OCI-LY1 (cell line): ENCODE data around the gene SV2C.

ENCODE experiments used
- H2AFZ ChIP-seq: fragments of 200-600 bp; sonication (generic), shearing (Covaris generic); 2 replicates; pipeline ENCODE4 v1.6.0; 2014; ENCODE audit warnings: antibody characterized with exemption, mild to moderate bottlenecking, low read length
- H3F3A ChIP-seq: fragments of 200-600 bp; sonication (generic), shearing (Covaris generic); 2 replicates; pipeline ENCODE4 v1.6.0; 2014; ENCODE audit warnings: mild to moderate bottlenecking, antibody characterized with exemption, low read length, moderate library complexity; ENCODE audit not compliant: insufficient read depth
- H3K27ac ChIP-seq: fragments of 200-600 bp; sonication (generic); 2 replicates; pipeline ENCODE4 v1.5.1; 2014; ENCODE audit warnings: low read length, mixed run types, mild to moderate bottlenecking, low read depth; ENCODE audit not compliant: poor library complexity, severe bottlenecking
- H3K27me3 ChIP-seq: fragments of 200-600 bp; sonication (generic); 2 replicates; pipeline ENCODE4 v1.6.0; 2014; ENCODE audit warnings: antibody characterized with exemption, mild to moderate bottlenecking, low read length, moderate library complexity; ENCODE audit not compliant: insufficient read depth
- H3K36me3 ChIP-seq: fragments of 200-600 bp; sonication (generic); 2 replicates; pipeline ENCODE4 v1.6.1; 2014; ENCODE audit warnings: mild to moderate bottlenecking, antibody characterized with exemption, low read length, moderate library complexity, mixed read lengths; ENCODE audit not compliant: insufficient read depth
- H3K4me1 ChIP-seq: fragments of 200-600 bp; sonication (generic); 2 replicates; pipeline ENCODE4 v1.5.1; 2014; ENCODE audit warnings: mild to moderate bottlenecking, low read length, moderate library complexity; ENCODE audit not compliant: insufficient read depth, severe bottlenecking
- H3K4me2 ChIP-seq: fragments of 200-600 bp; sonication (generic), shearing (Covaris generic); 2 replicates; pipeline ENCODE4 v1.6.1; 2014; ENCODE audit warnings: low read length
- H3K4me3 ChIP-seq: fragments of 200-600 bp; sonication (generic); 2 replicates; pipeline ENCODE4 v1.5.1; 2014; ENCODE audit warnings: low read length, low read depth, mild to moderate bottlenecking, mixed read lengths; ENCODE audit not compliant: poor library complexity, severe bottlenecking
- H3K79me2 ChIP-seq: fragments of 200-600 bp; shearing (Covaris generic); 2 replicates; pipeline ENCODE4 v1.6.1; 2016; ENCODE audit warnings: mixed run types, low read length, mixed read lengths; ENCODE audit not compliant: insufficient read depth
- H3K9ac ChIP-seq: fragments of 200-600 bp; sonication (generic), shearing (Covaris generic); 2 replicates; pipeline ENCODE4 v1.6.1; 2014; ENCODE audit warnings: mild to moderate bottlenecking, low read length, mixed read lengths
- H3K9me2 ChIP-seq: fragments of 200-600 bp; sonication (generic), shearing (Covaris generic); 2 replicates; pipeline ENCODE4 v1.6.1; 2014; ENCODE audit warnings: low read depth, mild to moderate bottlenecking, low read length, mixed read lengths
- H3K9me3 ChIP-seq: fragments of 200-600 bp; shearing (Covaris generic); 2 replicates; pipeline ENCODE4 v1.6.1; 2014; ENCODE audit warnings: low read length, mixed read lengths
- H4K20me1 ChIP-seq: fragments of 200-600 bp; sonication (generic), shearing (Covaris generic); 2 replicates; pipeline ENCODE4 v1.6.0; 2016; ENCODE audit warnings: mild to moderate bottlenecking, low read length; ENCODE audit not compliant: insufficient read depth
- EZH2 ChIP-seq: fragments of 200-600 bp; sonication (generic), shearing (Covaris generic); IDR thresholded peaks from 2 replicates; pipeline ENCODE4 v1.8.0; 2017; ENCODE audit warnings: borderline replicate concordance, mixed run types, mild to moderate bottlenecking, antibody characterized with exemption, low read length, moderate library complexity, mixed read lengths
- TF ChIP-seq, protein P1 (sequence below): fragments of 200-600 bp; sonication (generic), shearing (Covaris generic); IDR thresholded peaks from 2 replicates; pipeline ENCODE4 v1.5.1; 2017; ENCODE audit warnings: mild to moderate bottlenecking, antibody characterized with exemption, low read length, moderate library complexity, mixed read lengths

Gene SV2C

DNA sequence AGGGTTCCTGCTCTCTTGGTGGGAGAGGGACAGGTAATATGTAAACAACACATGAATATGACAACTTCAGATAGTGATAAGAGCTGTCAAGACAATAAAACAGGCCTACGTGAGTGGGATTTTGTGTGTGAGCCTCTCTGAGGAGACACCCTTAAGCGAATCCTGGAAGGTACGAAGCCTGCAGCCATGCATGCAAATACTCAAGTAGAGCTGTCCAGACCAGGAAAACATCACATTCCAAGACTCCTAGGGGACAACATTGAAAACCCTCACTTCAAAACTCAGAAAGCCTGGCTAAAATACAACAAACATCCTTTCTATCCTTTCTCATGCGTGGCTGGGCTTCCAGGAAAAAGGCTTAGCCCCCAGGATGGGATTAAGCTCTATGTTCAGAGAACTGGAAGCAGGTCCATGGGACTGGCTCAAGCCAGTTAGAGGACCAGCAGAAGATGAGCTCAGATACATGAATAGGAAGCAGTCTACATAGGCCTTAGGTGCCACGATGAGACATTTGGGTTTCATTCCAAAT lies 195.1 kb downstream of the SV2C start:
- no peak overlapping the region for H3K4me2 ChIP-seq
- no peak overlapping the region for H3K4me3 ChIP-seq
- no peaks in the 10 kb centered on the region for H3F3A ChIP-seq
- H3K9me3 ChIP-seq = no peaks in the 10 kb centered on the region
- H3K36me3 ChIP-seq = no peaks in the 10 kb centered on the region
- H3K4me1 ChIP-seq = no peaks in the 10 kb centered on the region
- no peaks in the 10 kb centered on the region for H3K9me2 ChIP-seq
- no peaks in the 10 kb centered on the region for H3K79me2 ChIP-seq
- no peak overlapping the region for H3K9ac ChIP-seq
- H2AFZ ChIP-seq = no peak overlapping the region
- H3K27me3 ChIP-seq = no peaks in the 10 kb centered on the region
- TF ChIP-seq, protein P1, sequence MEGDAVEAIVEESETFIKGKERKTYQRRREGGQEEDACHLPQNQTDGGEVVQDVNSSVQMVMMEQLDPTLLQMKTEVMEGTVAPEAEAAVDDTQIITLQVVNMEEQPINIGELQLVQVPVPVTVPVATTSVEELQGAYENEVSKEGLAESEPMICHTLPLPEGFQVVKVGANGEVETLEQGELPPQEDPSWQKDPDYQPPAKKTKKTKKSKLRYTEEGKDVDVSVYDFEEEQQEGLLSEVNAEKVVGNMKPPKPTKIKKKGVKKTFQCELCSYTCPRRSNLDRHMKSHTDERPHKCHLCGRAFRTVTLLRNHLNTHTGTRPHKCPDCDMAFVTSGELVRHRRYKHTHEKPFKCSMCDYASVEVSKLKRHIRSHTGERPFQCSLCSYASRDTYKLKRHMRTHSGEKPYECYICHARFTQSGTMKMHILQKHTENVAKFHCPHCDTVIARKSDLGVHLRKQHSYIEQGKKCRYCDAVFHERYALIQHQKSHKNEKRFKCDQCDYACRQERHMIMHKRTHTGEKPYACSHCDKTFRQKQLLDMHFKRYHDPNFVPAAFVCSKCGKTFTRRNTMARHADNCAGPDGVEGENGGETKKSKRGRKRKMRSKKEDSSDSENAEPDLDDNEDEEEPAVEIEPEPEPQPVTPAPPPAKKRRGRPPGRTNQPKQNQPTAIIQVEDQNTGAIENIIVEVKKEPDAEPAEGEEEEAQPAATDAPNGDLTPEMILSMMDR = no peak
- no peak for TF ChIP-seq EZH2
- no peak overlapping the region for H3K27ac ChIP-seq
- H4K20me1 ChIP-seq = no peaks in the 10 kb centered on the region

GRCh38 chr5:76280494-76280893 lies 197.3 kb downstream of the SV2C start:
- Histone ChIP-seq H3K79me2 (no peaks in the 10 kb centered on the region), H3K9me3 (no peaks in the 10 kb centered on the region), H3K9me2 (no peaks in the 10 kb centered on the region), H3K4me1 (no peaks in the 10 kb centered on the region), H4K20me1 (no peaks in the 10 kb centered on the region), H2AFZ (no peak overlapping the region), H3K4me3 (no peak overlapping the region), H3K27me3 (no peaks in the 10 kb centered on the region; the same call in 1 of the 2 replicates), H3K36me3 (no peaks in the 10 kb centered on the region), H3K9ac (no peak overlapping the region), H3K27ac (no peak overlapping the region), H3F3A (no peaks in the 10 kb centered on the region), H3K4me2 (no peak overlapping the region)
- TF ChIP-seq EZH2 = no peak
- TF ChIP-seq, protein P1 = no peak

GRCh38 chr5:76283670-76284069 lies 200.5 kb downstream of the SV2C start:
- TF ChIP-seq EZH2 = no peak
- TF ChIP-seq, protein P1 = no peak
- Histone ChIP-seq H3K9me2 (no peaks in the 10 kb centered on the region), H3K36me3 (no peaks in the 10 kb centered on the region), H4K20me1 (no peaks in the 10 kb centered on the region), H3K4me1 (no peaks in the 10 kb centered on the region), H2AFZ (no peak overlapping the region), H3K4me3 (no peak overlapping the region), H3K27me3 (no peaks in the 10 kb centered on the region; the same call in 1 of the 2 replicates), H3F3A (no peaks in the 10 kb centered on the region), H3K9ac (no peak overlapping the region), H3K4me2 (no peak overlapping the region), H3K79me2 (no peaks in the 10 kb centered on the region), H3K9me3 (no peaks in the 10 kb centered on the region), H3K27ac (no peak overlapping the region)
